ENCODE results near the gene PDP2. TPM values are rescaled to one million over a fixed set of nuclear protein-coding genes. Genes with fewer than 3 reads are reported as not detected.

PDP2 gene
- total RNA-seq, 4 donors from 2014 or later: 3.7 to 11.7 (median 5.8) TPM

DNA sequence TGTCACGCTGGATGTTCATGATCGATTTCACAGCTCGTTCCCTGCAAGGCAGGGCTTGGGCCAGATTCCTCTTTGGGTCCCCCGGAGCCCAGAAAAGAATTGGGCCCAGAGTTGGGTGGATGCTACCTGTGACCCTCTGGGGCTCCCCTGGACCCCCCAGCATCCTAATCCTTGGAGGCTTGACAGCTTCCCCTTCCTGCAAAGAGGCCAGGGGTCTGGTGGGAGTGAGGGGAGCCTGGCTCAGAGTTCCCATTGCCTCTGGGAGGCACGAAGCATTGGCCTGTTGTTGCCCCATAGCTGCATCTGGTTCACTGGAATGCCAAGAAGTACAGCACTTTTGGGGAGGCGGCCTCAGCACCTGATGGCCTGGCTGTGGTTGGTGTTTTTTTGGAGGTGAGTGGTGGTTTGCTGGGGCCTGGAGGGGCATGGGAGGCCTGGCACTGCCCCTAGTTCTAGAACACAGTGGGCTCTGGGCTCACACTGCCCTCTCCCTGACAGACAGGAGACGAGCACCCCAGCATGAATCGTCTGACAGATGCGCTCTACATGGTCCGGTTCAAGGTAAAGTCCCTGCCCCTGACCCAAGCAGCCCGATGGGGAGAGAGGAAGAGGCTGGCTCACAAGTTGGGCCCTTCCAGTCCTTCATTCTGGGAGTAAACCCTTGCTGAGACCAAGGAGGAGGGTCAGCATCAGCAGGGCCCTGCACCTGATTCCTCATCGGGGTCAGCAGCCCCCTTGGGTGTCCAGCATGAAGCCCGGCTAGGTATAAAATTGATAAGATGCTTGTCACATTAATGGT lies 28.9 kb upstream of the PDP2 start:
- Histone ChIP-seq H3K4me3 (no peak overlapping the region), H3K27me3 (peaks cover 25% of the 10 kb centered on the region), H3K9me3 (no peaks in the 10 kb centered on the region), H3K27ac (no peak overlapping the region), H3K4me1 (no peaks in the 10 kb centered on the region), H3K36me3 (no peaks in the 10 kb centered on the region)
- no CpG with 5 or more reads among the region's 13 CpGs for WGBS, 2 donors (ENCODE audit: low coverage in 1 of 2)
- no peak for TF ChIP-seq CTCF (IDR thresholded peaks at IDR 0.05)
- TF ChIP-seq POLR2A (IDR thresholded peaks at IDR 0.05): no peak
- no peak for TF ChIP-seq EP300 (IDR thresholded peaks at IDR 0.05)
- no peak for TF ChIP-seq POLR2AphosphoS5 (IDR thresholded peaks at IDR 0.05)
- no peak for ATAC-seq

DNA sequence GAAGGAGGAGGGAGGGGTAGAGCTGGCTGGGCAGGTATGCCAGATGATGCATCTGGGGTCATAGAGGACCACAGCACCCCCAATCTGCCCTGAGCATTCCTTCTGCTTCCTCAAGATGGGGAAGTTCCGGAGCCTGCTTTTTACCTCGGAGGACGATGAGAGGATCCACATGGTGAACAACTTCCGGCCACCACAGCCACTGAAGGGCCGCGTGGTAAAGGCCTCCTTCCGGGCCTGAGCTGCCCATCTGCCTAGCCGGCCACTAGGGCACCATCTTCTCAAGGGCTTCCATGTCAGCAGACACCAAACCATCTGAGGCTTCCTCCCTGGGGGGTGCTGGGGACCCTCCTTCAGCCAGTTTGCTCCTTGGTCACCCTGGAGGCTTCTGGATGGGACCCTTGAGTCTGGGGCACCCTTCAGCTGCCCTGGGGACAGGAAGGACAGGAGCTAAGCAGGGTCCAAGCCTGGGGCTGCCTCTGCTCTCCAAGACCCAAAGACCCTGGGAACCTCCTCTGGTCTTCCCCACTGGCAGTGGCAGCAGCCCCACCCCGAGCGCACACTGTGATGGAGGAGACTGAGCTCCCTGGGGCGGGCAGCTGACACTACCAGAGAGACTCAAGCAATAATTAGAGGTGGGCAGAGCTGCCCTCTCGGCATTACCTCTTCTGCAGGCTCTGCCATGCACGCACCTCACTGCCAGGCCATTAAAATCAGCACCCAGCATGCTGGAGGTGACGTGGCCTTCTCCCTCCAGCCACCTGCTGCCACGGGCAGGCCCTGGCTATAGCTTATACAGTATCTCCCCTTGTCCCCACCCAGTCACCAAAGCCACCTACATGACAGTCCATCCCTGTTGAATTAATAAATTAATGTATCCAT lies 26.8 kb upstream of the PDP2 start:
- Histone ChIP-seq H3K36me3 (no peaks in the 10 kb centered on the region), H3K4me3 (no peak overlapping the region), H3K9me3 (no peaks in the 10 kb centered on the region), H3K4me1 (no peaks in the 10 kb centered on the region), H3K27me3 (peaks cover 7% of the 10 kb centered on the region), H3K27ac (no peak overlapping the region)
- TF ChIP-seq POLR2A (IDR thresholded peaks at IDR 0.05): no peak
- no peak for TF ChIP-seq POLR2AphosphoS5 (IDR thresholded peaks at IDR 0.05)
- TF ChIP-seq EP300 (IDR thresholded peaks at IDR 0.05): no peak
- no peak for TF ChIP-seq CTCF (IDR thresholded peaks at IDR 0.05)
- no peak for ATAC-seq
- WGBS, 2 donors (ENCODE audit: low coverage in 1 of 2): 80% methylated on average over 9 of the region's 15 CpGs; no CpG with 5 or more reads in 1 of the 2 donors

- Histone ChIP-seq H3K4me1 (peaks cover 0 to 14% (median 4%) of the 10 kb centered on the region in 3 donors), H3K9me3 (no peaks in the 10 kb centered on the region), H3K27ac (no peak overlapping the region), H3K27me3 (no peaks in the 10 kb centered on the region), H3K4me3 (no peak overlapping the region), H3K36me3 (no peaks in the 10 kb centered on the region)
- TF ChIP-seq EP300 (IDR thresholded peaks at IDR 0.05): no peak
- TF ChIP-seq POLR2AphosphoS5 (IDR thresholded peaks at IDR 0.05): no peak
- no peak for TF ChIP-seq POLR2A (IDR thresholded peaks at IDR 0.05)
- no peak for TF ChIP-seq CTCF (IDR thresholded peaks at IDR 0.05)
- WGBS, 2 donors (ENCODE audit: low coverage in 1 of 2): 81 to 100% methylated on average over 1 to 5 of the region's 6 CpGs
- no peak for ATAC-seq
These were observed 24.1 kb upstream of the PDP2 start for GRCh38 chr16:66856184-66856730.

DNA sequence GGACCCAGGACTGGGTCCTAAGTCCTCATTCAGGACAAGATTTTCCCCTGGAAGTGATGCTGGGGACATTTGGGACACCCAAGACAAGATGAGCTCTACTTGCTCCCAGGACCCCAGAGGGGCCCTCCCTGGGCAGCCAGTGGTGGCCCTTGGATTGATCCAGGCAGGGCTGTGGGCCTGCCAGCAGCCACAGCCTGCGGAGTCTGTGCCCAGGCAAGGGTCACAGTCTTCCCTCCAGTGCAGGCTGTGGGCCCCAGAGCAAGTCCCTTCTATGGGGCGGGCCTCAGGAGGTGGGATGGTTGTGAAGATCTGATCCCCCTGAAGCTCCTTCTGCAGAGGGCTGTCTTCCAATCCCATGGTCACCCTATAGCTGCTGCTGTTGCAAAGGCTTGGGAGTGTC lies 23.5 kb upstream of the PDP2 start:
- Histone ChIP-seq H3K36me3 (no peaks in the 10 kb centered on the region), H3K27me3 (no peaks in the 10 kb centered on the region), H3K4me1 (peaks cover 0 to 14% (median 4%) of the 10 kb centered on the region in 3 donors), H3K27ac (no peak overlapping the region), H3K9me3 (no peaks in the 10 kb centered on the region), H3K4me3 (no peak overlapping the region)
- WGBS, 2 donors (ENCODE audit: low coverage in 1 of 2): 100% methylated on average over 1 of the region's 2 CpGs; no CpG with 5 or more reads in 1 of the 2 donors
- no peak for ATAC-seq
- TF ChIP-seq POLR2AphosphoS5 (IDR thresholded peaks at IDR 0.05) (no peak), CTCF (IDR thresholded peaks at IDR 0.05) (no peak), EP300 (IDR thresholded peaks at IDR 0.05) (no peak), POLR2A (IDR thresholded peaks at IDR 0.05) (no peak)
